COLO668 (cell line): ENCODE results near the gene SAMD10.
"Not testable (repeated sequence)": the region's sequence is repeated elsewhere in the genome, so short reads cannot be mapped to it uniquely, and the experiment has no call there.

Experiments
- DNase-seq: peaks from one replicate; lab custom pipeline; 2025; ENCODE audit not compliant: unreplicated experiment; lab: John Stamatoyannopoulos, UW

The SAMD10 gene

GRCh38 chr20:64003960-64004725, 24.7 kb upstream of the SAMD10 start:
- no peak for DNase-seq

- DNase-seq, result peak; percentile 13
Measured at GRCh38 chr20:64001607-64002011, 22.2 kb upstream of the SAMD10 start.

- DNase-seq, result no peak
Measured at GRCh38 chr20:64000906-64001305, 21.5 kb upstream of the SAMD10 start.

- DNase-seq, result no peak
Measured at GRCh38 chr20:63982937-63983336, 3.5 kb upstream of the SAMD10 start.

- DNase-seq, result peak; percentile 99
Measured at GRCh38 chr20:63980806-63981728, 1.6 kb upstream of the SAMD10 start, which contains the start of gene PRPF6. Gene PRPF6 (plus strand): TSS chr20:63981132. CDS start chr20:63981246, 114 bp downstream.

GRCh38 chr20:63980317-63980805, 919 bp upstream of the SAMD10 start:
- no peak for DNase-seq

GRCh38 chr20:63979229-63979556, 249 bp downstream of the SAMD10 start:
- no peak for DNase-seq

GRCh38 chr20:63978319-63979228, 868 bp downstream of the SAMD10 start:
- peak; percentile 96 for DNase-seq

- DNase-seq, result peak; percentile 60
Measured at GRCh38 chr20:63977739-63978276, 1.6 kb downstream of the SAMD10 start.

- no peak for DNase-seq
Measured at GRCh38 chr20:63976980-63977738, 2.3 kb downstream of the SAMD10 start.

- not testable (repeated sequence) for DNase-seq
Measured at GRCh38 chr20:63976511-63976910, 2.9 kb downstream of the SAMD10 start.

- peak; percentile 98 for DNase-seq
Measured at GRCh38 chr20:63974402-63975200, 4.8 kb downstream of the SAMD10 start.

GRCh38 chr20:63973636-63974401, 5.6 kb downstream of the SAMD10 start:
- peak; percentile 87 for DNase-seq

- DNase-seq, result no peak
Measured at GRCh38 chr20:63973160-63973479, 6.3 kb downstream of the SAMD10 start.

- DNase-seq, result no peak
Measured at GRCh38 chr20:63972312-63973159, 6.9 kb downstream of the SAMD10 start.

GRCh38 chr20:63971960-63972311, 7.5 kb downstream of the SAMD10 start:
- DNase-seq, result not testable (repeated sequence)

- no peak for DNase-seq
Measured at GRCh38 chr20:63970714-63971431, 8.6 kb downstream of the SAMD10 start.
